GM21360 (cell line): ENCODE data around the gene GREB1.

Experiments used
- ATAC-seq: cut with Tn5 transposase; IDR thresholded peaks from one replicate; pipeline ENCODE4 v1.9.1; 2021; ENCODE audit warnings: mild to moderate bottlenecking, moderate library complexity; ENCODE audit not compliant: unreplicated experiment

Gene GREB1

GRCh38 chr2:11559066-11559785 is 25.4 kb downstream of the GREB1 start:
- ATAC-seq = no peak

GRCh38 chr2:11559786-11560155 is 25.9 kb downstream of the GREB1 start:
- ATAC-seq = no peak

GRCh38 chr2:11560806-11561205 is 27.0 kb downstream of the GREB1 start:
- no peak for ATAC-seq

- ATAC-seq = no peak
Observed at GRCh38 chr2:11562011-11562410, 28.2 kb downstream of the GREB1 start.

GRCh38 chr2:11562476-11562875 is 28.6 kb downstream of the GREB1 start:
- ATAC-seq = no peak

- no peak for ATAC-seq
Observed at GRCh38 chr2:11563784-11564666, 30.2 kb downstream of the GREB1 start.

GRCh38 chr2:11564816-11565567 is 31.1 kb downstream of the GREB1 start:
- no peak for ATAC-seq

GRCh38 chr2:11566383-11566782 is 32.5 kb downstream of the GREB1 start:
- ATAC-seq = no peak

GRCh38 chr2:11567631-11568031 is 33.8 kb downstream of the GREB1 start:
- ATAC-seq = no peak

GRCh38 chr2:11568436-11568835 is 34.6 kb downstream of the GREB1 start:
- no peak for ATAC-seq

GRCh38 chr2:11569636-11570035 is 35.8 kb downstream of the GREB1 start:
- no peak for ATAC-seq

GRCh38 chr2:11571170-11571569 is 37.3 kb downstream of the GREB1 start:
- no peak for ATAC-seq

- ATAC-seq = no peak
Observed at GRCh38 chr2:11572996-11573395, 39.2 kb downstream of the GREB1 start.

GRCh38 chr2:11573418-11574175 is 39.8 kb downstream of the GREB1 start:
- ATAC-seq = no peak

- ATAC-seq = no peak
Observed at GRCh38 chr2:11574176-11575046, 40.6 kb downstream of the GREB1 start.

- ATAC-seq = no peak
Observed at GRCh38 chr2:11576398-11576797, 42.6 kb downstream of the GREB1 start.

- ATAC-seq = no peak
Observed at GRCh38 chr2:11577101-11577883, 43.4 kb downstream of the GREB1 start.

- no peak for ATAC-seq
Observed at GRCh38 chr2:11578081-11578948, 44.5 kb downstream of the GREB1 start.
